Endometrium (tissue), 2 donors: Measurements from ENCODE around the gene TP53TG5.

Experiments
- FAIRE-seq: peaks from 2 replicates; lab custom pipeline; 2012; peaks lifted over from hg19 to GRCh38; lab: Jason Lieb, UNC
- donor health status: control.
- donor health status: control.

Gene TP53TG5

GRCh38 chr20:45405571-45406259 lies 27.6 kb upstream of the TP53TG5 start:
- no peak for FAIRE-seq

DNA sequence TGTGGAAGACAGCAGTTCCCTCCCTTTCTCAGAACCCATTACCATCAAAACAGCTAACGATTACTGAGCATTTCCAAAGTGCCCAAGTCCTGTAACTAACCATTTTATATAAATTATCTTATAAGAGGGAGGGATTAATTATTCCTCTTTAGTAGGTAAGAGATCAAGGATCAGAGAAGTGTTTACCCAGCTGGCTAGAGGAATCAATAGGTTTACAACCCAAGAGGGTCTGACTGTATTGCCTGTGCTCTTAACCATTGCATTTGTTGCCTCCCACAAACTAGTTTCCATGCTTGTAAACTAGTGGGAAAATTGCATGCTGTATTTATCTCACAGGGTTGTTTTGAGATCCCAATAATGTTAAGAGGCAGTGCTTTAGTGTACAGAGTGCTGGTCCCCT lies 26.3 kb upstream of the TP53TG5 start:
- no peak for FAIRE-seq

DNA sequence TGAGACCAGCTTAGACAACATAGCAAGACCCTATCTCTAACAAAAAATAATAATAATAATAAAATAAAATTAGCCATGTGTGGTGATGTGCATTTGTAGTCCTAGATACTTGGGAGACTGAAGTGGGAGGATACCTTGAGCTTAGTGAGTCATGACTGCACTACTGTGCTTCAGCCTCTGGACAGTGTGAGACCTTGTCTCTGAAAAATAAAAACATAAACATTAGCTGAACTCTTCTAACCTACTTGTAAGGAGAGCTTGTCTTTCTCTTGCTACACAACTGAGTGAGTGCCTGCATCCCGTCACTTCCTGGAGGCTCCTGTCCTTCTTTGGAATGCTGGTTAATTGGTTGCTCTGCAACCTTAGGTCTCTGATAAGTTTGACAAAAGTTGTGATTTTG lies 24.8 kb upstream of the TP53TG5 start:
- FAIRE-seq: no peak

GRCh38 chr20:45400346-45401031 lies 22.4 kb upstream of the TP53TG5 start:
- no peak for FAIRE-seq

GRCh38 chr20:45399018-45399417 lies 20.9 kb upstream of the TP53TG5 start:
- no peak for FAIRE-seq

GRCh38 chr20:45395114-45395415 lies 16.9 kb upstream of the TP53TG5 start:
- FAIRE-seq: no peak

GRCh38 chr20:45394221-45395113 lies 16.3 kb upstream of the TP53TG5 start:
- no peak for FAIRE-seq

- no peak for FAIRE-seq
Measured at GRCh38 chr20:45392733-45393132, 14.6 kb upstream of the TP53TG5 start.

GRCh38 chr20:45391559-45391958 lies 13.4 kb upstream of the TP53TG5 start:
- no peak for FAIRE-seq

- FAIRE-seq: no peak
Measured at GRCh38 chr20:45390931-45391330, 12.8 kb upstream of the TP53TG5 start.

GRCh38 chr20:45387274-45387673 lies 9.1 kb upstream of the TP53TG5 start:
- FAIRE-seq: no peak

DNA sequence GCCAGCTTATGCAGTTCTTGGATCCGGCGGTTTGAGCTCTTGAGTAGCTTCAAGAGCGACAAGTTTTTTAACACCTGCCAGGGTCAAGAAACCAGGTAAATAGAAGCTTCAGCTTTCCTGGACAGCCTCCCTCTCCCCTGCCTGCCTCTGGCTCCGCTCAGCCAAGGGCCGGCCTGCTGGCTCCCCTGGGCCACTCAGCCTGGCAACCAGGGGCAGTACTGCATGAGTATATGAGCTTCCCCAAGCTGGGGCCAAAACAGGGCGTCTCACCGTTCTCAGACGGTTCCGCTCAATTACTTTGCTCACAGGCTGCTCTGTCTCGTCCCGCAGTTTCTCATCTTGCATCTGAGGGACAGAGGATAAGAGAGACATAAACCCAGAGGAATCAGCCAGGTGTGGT lies 856 bp downstream of the TP53TG5 start:
- FAIRE-seq: no peak

DNA sequence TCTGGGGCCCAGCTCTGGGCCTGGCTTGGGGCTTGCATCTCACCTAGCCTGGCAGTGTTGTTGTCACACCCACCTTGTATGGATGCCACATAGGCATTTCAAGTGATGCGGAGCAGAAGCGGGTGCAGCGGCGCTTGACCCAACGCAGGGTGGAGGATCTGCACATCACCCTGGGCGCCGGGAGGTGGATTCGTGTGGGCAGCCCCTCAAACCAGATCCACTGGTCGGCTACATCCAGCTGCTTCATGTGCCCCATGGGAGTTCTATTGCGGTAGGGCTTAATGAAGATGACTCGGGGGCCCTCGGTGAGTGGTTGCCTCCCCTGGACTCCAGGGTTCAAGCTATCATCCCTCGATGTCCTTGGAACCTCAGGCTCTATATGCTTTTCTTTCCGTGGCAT lies 3.2 kb downstream of the TP53TG5 start:
- FAIRE-seq: no peak

GRCh38 chr20:45374101-45374467 lies 4.0 kb downstream of the TP53TG5 start:
- no peak for FAIRE-seq

DNA sequence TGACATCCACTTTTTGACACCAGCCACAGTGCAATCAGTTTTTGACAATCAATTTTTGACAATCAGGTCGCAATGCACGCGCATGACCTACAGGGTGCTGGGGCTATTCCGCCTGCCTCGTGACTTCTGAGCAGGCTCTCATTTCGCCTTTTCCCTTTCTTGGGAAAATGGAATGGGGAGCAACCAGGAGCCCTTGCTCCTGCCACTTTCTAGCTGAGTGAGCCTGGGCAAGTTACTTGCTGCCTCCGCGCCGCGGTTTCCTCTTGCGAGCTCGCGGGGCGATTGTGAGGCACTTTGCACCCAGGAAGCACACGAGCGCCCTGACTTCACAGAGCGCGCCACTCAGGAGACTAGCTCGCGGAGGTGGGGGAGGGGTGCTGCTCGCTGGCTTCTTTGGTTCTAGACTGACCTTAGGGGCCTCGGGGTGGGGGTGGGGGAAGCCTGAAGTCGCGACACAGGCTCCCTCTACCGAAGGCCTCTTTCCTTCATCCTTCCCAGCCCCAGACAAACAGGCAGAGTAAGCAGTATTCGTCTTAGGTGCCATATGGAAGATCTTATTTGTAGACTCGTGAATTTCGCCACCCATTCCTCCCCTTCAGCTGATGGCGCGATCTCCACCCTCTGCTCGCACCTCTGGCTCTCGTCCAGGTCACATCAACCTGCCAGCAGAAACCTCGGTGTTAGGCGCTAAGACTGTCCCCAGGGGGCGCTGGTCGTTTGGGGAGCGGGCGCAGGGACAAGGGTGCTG lies 4.6 kb downstream of the TP53TG5 start:
- no peak for FAIRE-seq

GRCh38 chr20:45372646-45373352 lies 5.3 kb downstream of the TP53TG5 start:
- no peak for FAIRE-seq

GRCh38 chr20:45372241-45372640 lies 5.9 kb downstream of the TP53TG5 start:
- no peak for FAIRE-seq

DNA sequence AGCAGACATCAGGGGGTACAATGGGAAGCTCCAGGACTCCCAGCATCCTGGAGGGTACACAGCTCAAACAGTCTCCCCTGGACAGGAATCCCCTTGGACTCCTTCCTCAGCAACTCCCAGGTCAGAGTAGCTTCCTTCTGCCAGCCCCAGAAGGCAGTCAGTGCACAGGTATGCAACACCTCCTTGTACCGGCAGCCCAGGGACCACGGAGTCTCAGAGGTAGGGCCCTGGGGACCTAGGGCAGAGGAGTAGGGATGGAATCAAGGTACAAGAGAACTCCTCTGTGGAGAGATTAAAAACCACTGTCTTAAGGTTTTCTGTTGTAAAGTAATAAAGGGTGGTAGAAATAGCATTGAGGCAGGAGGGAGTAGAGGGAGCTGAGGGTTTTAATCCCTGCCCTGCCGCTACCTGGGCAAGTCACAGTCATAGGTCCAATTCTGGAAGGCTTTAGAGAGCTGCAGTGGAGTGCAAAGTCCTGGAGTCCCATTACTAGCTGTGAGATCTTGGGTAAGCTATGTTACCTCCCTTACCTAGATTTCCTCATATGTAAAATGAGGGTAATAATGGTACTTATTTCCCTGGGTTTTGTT lies 7.5 kb downstream of the TP53TG5 start:
- FAIRE-seq: no peak

GRCh38 chr20:45368221-45368980 lies 9.7 kb downstream of the TP53TG5 start:
- FAIRE-seq: no peak

DNA sequence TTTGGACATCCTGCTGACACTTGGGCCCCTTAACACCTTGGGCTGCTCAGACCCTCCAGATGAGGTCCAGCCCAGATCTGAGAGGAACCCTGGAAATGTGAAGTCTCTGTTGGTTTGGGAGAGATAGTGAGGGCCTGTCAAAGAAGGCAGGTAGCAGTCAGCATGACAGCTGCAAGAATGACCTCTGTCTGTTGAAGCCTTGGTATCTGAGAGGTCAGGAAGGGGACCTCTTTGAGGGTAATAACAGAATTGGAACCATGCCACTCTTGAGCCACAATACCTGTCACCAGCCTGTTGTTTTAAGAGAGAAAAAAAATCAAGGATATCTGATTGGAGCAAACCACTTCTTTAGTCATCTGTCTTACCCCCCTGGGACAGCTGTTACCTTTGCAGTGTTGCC lies 11.0 kb downstream of the TP53TG5 start:
- no peak for FAIRE-seq

DNA sequence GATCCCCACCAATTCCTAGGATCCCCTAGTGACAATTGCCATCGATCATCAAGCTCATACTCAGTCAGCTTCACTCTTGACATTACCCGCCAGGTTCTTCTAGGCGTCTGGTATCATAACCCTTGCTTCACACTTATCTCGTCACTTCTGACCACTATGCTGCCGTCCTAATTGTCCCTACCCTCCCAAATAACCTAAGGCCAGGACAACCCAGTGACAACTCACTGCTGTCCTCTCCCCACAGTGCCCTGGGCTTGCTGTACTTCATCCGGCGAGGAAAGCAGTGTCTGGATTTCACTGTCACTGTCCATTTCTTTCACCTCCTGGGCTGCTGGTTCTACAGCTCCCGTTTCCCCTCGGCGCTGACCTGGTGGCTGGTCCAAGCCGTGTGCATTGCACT lies 11.5 kb downstream of the TP53TG5 start:
- no peak for FAIRE-seq
